Activated CD4-positive, alpha-beta T cell treated with anti-CD3 and anti-CD28 coated beads, Interleukin-2, amount 50 U/mL, for 4 hours (primary cell): ENCODE measurements around the gene RBMY1B.
"Not testable (repeated sequence)": the region's sequence is repeated elsewhere in the genome, so short reads cannot be mapped to it uniquely, and the experiment has no call there.

Experiments
- DNase-seq, 2 experiments: peaks; one replicate each; pipeline ENCODE4 v3.0.0-alpha.2; 2020

Gene RBMY1B

GRCh38 chrY:21511038-21511437 lies at the start of gene RBMY1B:
RBMY1B (plus strand) TSS chrY:21511338; CDS start chrY:21513351, 2,013 bp downstream.
- not testable (repeated sequence) for DNase-seq

- DNase-seq, result not testable (repeated sequence)
These were observed 48.2 kb upstream of the RBMY1B start for GRCh38 chrY:21462915-21463314.

GRCh38 chrY:21482967-21483366 lies 28.2 kb upstream of the RBMY1B start:
- no peak for DNase-seq

- DNase-seq, result not testable (repeated sequence)
These were observed 23.4 kb downstream of the RBMY1B start, which contains the start of gene RBMY1A1 for GRCh38 chrY:21534579-21534978. RBMY1A1 (plus strand) TSS chrY:21534879; CDS start chrY:21536892, 2,013 bp downstream.

- not testable (repeated sequence) for DNase-seq
These were observed 48.3 kb downstream of the RBMY1B start for GRCh38 chrY:21559316-21559984.
